ENCODE data around the gene KCTD5.

KCTD5 gene

GRCh38 chr16:2702871-2703745 lies 20.8 kb downstream of the KCTD5 start:
- H3K9me3 ChIP-seq (ENCODE audit: control insufficient read depth in 5 of 5, low read length in 5 of 5), result no peaks in the 10 kb centered on the region
- no peaks in the 10 kb centered on the region for H3K4me1 ChIP-seq (ENCODE audit: control insufficient read depth in 5 of 5, insufficient read depth in 5 of 5, low read length in 5 of 5)
- no peak overlapping the region for H3K4me3 ChIP-seq (ENCODE audit: low read depth in 1 of 5, low read length in 5 of 5)
- H3K9ac ChIP-seq (ENCODE audit: low read length in 5 of 5), result no peak overlapping the region
- H3K27ac ChIP-seq (ENCODE audit: low read depth, low read length), result no peak overlapping the region
- no peaks in the 10 kb centered on the region for H3K27me3 ChIP-seq (ENCODE audit: control insufficient read depth in 5 of 5, insufficient read depth in 4 of 5, low read length in 5 of 5)
- peaks cover 0 to 97% (median 90%) of the 10 kb centered on the region in 5 donors for H3K36me3 ChIP-seq (ENCODE audit: control insufficient read depth in 5 of 5, insufficient read depth in 5 of 5, low read length in 5 of 5)

- H3K9me3 ChIP-seq (ENCODE audit: control insufficient read depth in 5 of 5, low read length in 5 of 5), result no peaks in the 10 kb centered on the region
- H3K9ac ChIP-seq (ENCODE audit: low read length in 5 of 5), result no peak overlapping the region
- peaks cover 0 to 95% (median 84%) of the 10 kb centered on the region in 5 donors for H3K36me3 ChIP-seq (ENCODE audit: control insufficient read depth in 5 of 5, insufficient read depth in 5 of 5, low read length in 5 of 5)
- no peaks in the 10 kb centered on the region for H3K27me3 ChIP-seq (ENCODE audit: control insufficient read depth in 5 of 5, insufficient read depth in 4 of 5, low read length in 5 of 5)
- no peaks in the 10 kb centered on the region for H3K4me1 ChIP-seq (ENCODE audit: control insufficient read depth in 5 of 5, insufficient read depth in 5 of 5, low read length in 5 of 5)
- H3K27ac ChIP-seq (ENCODE audit: low read depth, low read length), result no peak overlapping the region
- H3K4me3 ChIP-seq (ENCODE audit: low read depth in 1 of 5, low read length in 5 of 5), result no peak overlapping the region
These were observed 22.1 kb downstream of the KCTD5 start for GRCh38 chr16:2704166-2704982.

- Histone ChIP-seq H3K4me3 (ENCODE audit: low read depth in 1 of 5, low read length in 5 of 5) (no peak overlapping the region), H3K9ac (ENCODE audit: low read length in 5 of 5) (no peak overlapping the region), H3K27me3 (ENCODE audit: control insufficient read depth in 5 of 5, insufficient read depth in 4 of 5, low read length in 5 of 5) (no peaks in the 10 kb centered on the region), H3K9me3 (ENCODE audit: control insufficient read depth in 5 of 5, low read length in 5 of 5) (no peaks in the 10 kb centered on the region), H3K4me1 (ENCODE audit: control insufficient read depth in 5 of 5, insufficient read depth in 5 of 5, low read length in 5 of 5) (no peaks in the 10 kb centered on the region), H3K36me3 (ENCODE audit: control insufficient read depth in 5 of 5, insufficient read depth in 5 of 5, low read length in 5 of 5) (peaks cover 0 to 95% (median 80%) of the 10 kb centered on the region in 5 donors), H3K27ac (ENCODE audit: low read depth, low read length) (no peak overlapping the region)
These were observed 22.6 kb downstream of the KCTD5 start for GRCh38 chr16:2704983-2705275.

GRCh38 chr16:2705351-2705750 lies 23.0 kb downstream of the KCTD5 start:
- Histone ChIP-seq H3K9ac (ENCODE audit: low read length in 5 of 5) (no peak overlapping the region), H3K9me3 (ENCODE audit: control insufficient read depth in 5 of 5, low read length in 5 of 5) (no peaks in the 10 kb centered on the region), H3K27ac (ENCODE audit: low read depth, low read length) (no peak overlapping the region), H3K4me3 (ENCODE audit: low read depth in 1 of 5, low read length in 5 of 5) (no peak overlapping the region), H3K4me1 (ENCODE audit: control insufficient read depth in 5 of 5, insufficient read depth in 5 of 5, low read length in 5 of 5) (no peaks in the 10 kb centered on the region), H3K36me3 (ENCODE audit: control insufficient read depth in 5 of 5, insufficient read depth in 5 of 5, low read length in 5 of 5) (peaks cover 0 to 95% (median 79%) of the 10 kb centered on the region in 5 donors), H3K27me3 (ENCODE audit: control insufficient read depth in 5 of 5, insufficient read depth in 4 of 5, low read length in 5 of 5) (no peaks in the 10 kb centered on the region)

- no peaks in the 10 kb centered on the region for H3K4me1 ChIP-seq (ENCODE audit: control insufficient read depth in 5 of 5, insufficient read depth in 5 of 5, low read length in 5 of 5)
- H3K27ac ChIP-seq (ENCODE audit: low read depth, low read length), result no peak overlapping the region
- no peak overlapping the region for H3K4me3 ChIP-seq (ENCODE audit: low read depth in 1 of 5, low read length in 5 of 5)
- no peak overlapping the region for H3K9ac ChIP-seq (ENCODE audit: low read length in 5 of 5)
- H3K9me3 ChIP-seq (ENCODE audit: control insufficient read depth in 5 of 5, low read length in 5 of 5), result no peaks in the 10 kb centered on the region
- H3K36me3 ChIP-seq (ENCODE audit: control insufficient read depth in 5 of 5, insufficient read depth in 5 of 5, low read length in 5 of 5), result peaks cover 0 to 91% (median 72%) of the 10 kb centered on the region in 5 donors
- H3K27me3 ChIP-seq (ENCODE audit: control insufficient read depth in 5 of 5, insufficient read depth in 4 of 5, low read length in 5 of 5), result no peaks in the 10 kb centered on the region
These were observed 23.8 kb downstream of the KCTD5 start for GRCh38 chr16:2706085-2706484.

GRCh38 chr16:2706611-2707311 lies 24.4 kb downstream of the KCTD5 start:
- H3K4me1 ChIP-seq (ENCODE audit: control insufficient read depth in 5 of 5, insufficient read depth in 5 of 5, low read length in 5 of 5), result no peaks in the 10 kb centered on the region
- H3K36me3 ChIP-seq (ENCODE audit: control insufficient read depth in 5 of 5, insufficient read depth in 5 of 5, low read length in 5 of 5), result peaks cover 0 to 84% (median 67%) of the 10 kb centered on the region in 5 donors
- no peaks in the 10 kb centered on the region for H3K9me3 ChIP-seq (ENCODE audit: control insufficient read depth in 5 of 5, low read length in 5 of 5)
- H3K4me3 ChIP-seq (ENCODE audit: low read depth in 1 of 5, low read length in 5 of 5), result no peak overlapping the region
- no peak overlapping the region for H3K27ac ChIP-seq (ENCODE audit: low read depth, low read length)
- no peak overlapping the region for H3K9ac ChIP-seq (ENCODE audit: low read length in 5 of 5)
- H3K27me3 ChIP-seq (ENCODE audit: control insufficient read depth in 5 of 5, insufficient read depth in 4 of 5, low read length in 5 of 5), result no peaks in the 10 kb centered on the region

- H3K4me1 ChIP-seq (ENCODE audit: control insufficient read depth in 5 of 5, insufficient read depth in 5 of 5, low read length in 5 of 5), result no peaks in the 10 kb centered on the region
- peaks cover 0 to 75% (median 59%) of the 10 kb centered on the region in 5 donors for H3K36me3 ChIP-seq (ENCODE audit: control insufficient read depth in 5 of 5, insufficient read depth in 5 of 5, low read length in 5 of 5)
- no peak overlapping the region for H3K4me3 ChIP-seq (ENCODE audit: low read depth in 1 of 5, low read length in 5 of 5)
- no peaks in the 10 kb centered on the region for H3K9me3 ChIP-seq (ENCODE audit: control insufficient read depth in 5 of 5, low read length in 5 of 5)
- no peaks in the 10 kb centered on the region for H3K27me3 ChIP-seq (ENCODE audit: control insufficient read depth in 5 of 5, insufficient read depth in 4 of 5, low read length in 5 of 5)
- no peak overlapping the region for H3K9ac ChIP-seq (ENCODE audit: low read length in 5 of 5)
- no peak overlapping the region for H3K27ac ChIP-seq (ENCODE audit: low read depth, low read length)
These were observed 25.3 kb downstream of the KCTD5 start for GRCh38 chr16:2707368-2708289.

GRCh38 chr16:2708290-2708639 lies 25.9 kb downstream of the KCTD5 start:
- no peaks in the 10 kb centered on the region for H3K4me1 ChIP-seq (ENCODE audit: control insufficient read depth in 5 of 5, insufficient read depth in 5 of 5, low read length in 5 of 5)
- no peaks in the 10 kb centered on the region for H3K27me3 ChIP-seq (ENCODE audit: control insufficient read depth in 5 of 5, insufficient read depth in 4 of 5, low read length in 5 of 5)
- H3K4me3 ChIP-seq (ENCODE audit: low read depth in 1 of 5, low read length in 5 of 5), result no peak overlapping the region
- H3K27ac ChIP-seq (ENCODE audit: low read depth, low read length), result no peak overlapping the region
- H3K36me3 ChIP-seq (ENCODE audit: control insufficient read depth in 5 of 5, insufficient read depth in 5 of 5, low read length in 5 of 5), result peaks cover 0 to 69% (median 52%) of the 10 kb centered on the region in 5 donors
- H3K9me3 ChIP-seq (ENCODE audit: control insufficient read depth in 5 of 5, low read length in 5 of 5), result no peaks in the 10 kb centered on the region
- H3K9ac ChIP-seq (ENCODE audit: low read length in 5 of 5), result no peak overlapping the region

- Histone ChIP-seq H3K9ac (ENCODE audit: low read length in 5 of 5) (no peak overlapping the region), H3K4me1 (ENCODE audit: control insufficient read depth in 5 of 5, insufficient read depth in 5 of 5, low read length in 5 of 5) (no peaks in the 10 kb centered on the region), H3K27ac (ENCODE audit: low read depth, low read length) (no peak overlapping the region), H3K27me3 (ENCODE audit: control insufficient read depth in 5 of 5, insufficient read depth in 4 of 5, low read length in 5 of 5) (peaks cover 0 to 3% (median 0%) of the 10 kb centered on the region in 5 donors), H3K9me3 (ENCODE audit: control insufficient read depth in 5 of 5, low read length in 5 of 5) (no peaks in the 10 kb centered on the region), H3K36me3 (ENCODE audit: control insufficient read depth in 5 of 5, insufficient read depth in 5 of 5, low read length in 5 of 5) (peaks cover 0 to 61% (median 45%) of the 10 kb centered on the region in 5 donors), H3K4me3 (ENCODE audit: low read depth in 1 of 5, low read length in 5 of 5) (no peak overlapping the region)
These were observed 26.7 kb downstream of the KCTD5 start for GRCh38 chr16:2708955-2709587.

Data from subcutaneous abdominal adipose tissue (tissue), 5 donors.